AG04449 (cell line): ENCODE measurements around the gene CORO2B.

Experiments used
- CTCF ChIA-PET: fragments of 350-600 bp; formaldehyde crosslinking; extraction: SDS; loops from one replicate; lab custom pipeline; 2021; ENCODE audit warnings: antibody characterized with exemption; lab: Yijun Ruan, JAX
- POLR2A ChIA-PET: fragments of 400-600, 350-600 bp; formaldehyde crosslinking; extraction: SDS; loops from one replicate; lab custom pipeline; 2020; ENCODE audit warnings: antibody characterized with exemption, inconsistent platforms; lab: Yijun Ruan, JAX
- DNase-seq: peaks from one replicate; pipeline ENCODE4 v3.0.0-alpha.2; 2010; ENCODE audit warnings: low read depth, low spot score
- H3K4me3 ChIP-seq: 2 replicates; pipeline ENCODE4 v1.5.1; 2011; ENCODE audit warnings: low read depth, mild to moderate bottlenecking, control low read depth, low read length
- CTCF ChIP-seq: IDR thresholded peaks from one replicate; pipeline ENCODE4 v1.5.1; 2011; ENCODE audit warnings: mild to moderate bottlenecking, moderate library complexity, low read length, control low read depth, inconsistent platforms; ENCODE audit not compliant: insufficient read depth; ENCODE audit errors: missing control alignments

CORO2B gene

GRCh38 chr15:68764090-68764489 is 185.3 kb downstream of the CORO2B start:
- no peak for TF ChIP-seq CTCF
- ChIA-PET CTCF (no interaction called here), POLR2A (no interaction called here)
- no peak overlapping the region for H3K4me3 ChIP-seq
- DNase-seq = no peak

DNA sequence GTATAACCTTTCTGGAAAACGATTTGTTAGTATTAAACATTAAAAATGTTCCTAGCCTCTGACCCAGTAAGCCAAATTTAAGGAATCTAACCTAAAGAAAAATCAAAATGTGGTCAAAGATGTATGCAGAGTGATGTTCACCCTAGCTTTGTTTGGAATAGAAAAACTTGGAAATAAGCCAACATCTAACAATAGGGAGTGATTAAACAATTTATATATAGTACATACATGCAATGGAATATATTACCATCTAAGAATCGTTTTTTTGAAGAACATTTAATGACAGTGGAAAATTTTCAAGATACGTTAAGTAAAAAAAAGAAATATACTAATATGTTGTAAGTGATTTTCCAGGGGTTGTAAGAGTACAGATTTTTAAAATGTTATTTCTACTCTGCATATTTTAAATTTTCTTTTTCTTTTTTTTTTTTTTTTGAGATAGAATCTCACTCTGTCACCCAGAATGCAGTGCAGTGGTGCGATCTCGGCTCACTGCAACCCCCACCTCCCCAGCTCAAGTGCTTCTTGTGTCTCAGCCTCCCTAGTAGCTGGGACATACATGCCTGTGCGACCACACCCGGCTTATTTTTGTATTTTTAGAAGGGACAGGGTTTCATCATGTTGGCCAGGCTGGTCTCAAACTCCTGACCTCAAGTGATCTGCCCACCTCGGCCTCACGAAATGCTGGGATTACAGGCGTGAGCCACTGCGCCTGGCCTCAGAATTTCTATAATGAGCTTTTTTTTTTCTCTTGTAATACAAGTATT is 187.0 kb downstream of the CORO2B start:
- no peak for TF ChIP-seq CTCF
- no peak for DNase-seq
- no peak overlapping the region for H3K4me3 ChIP-seq
- ChIA-PET CTCF (interaction anchor here (1.1 to 1.7 kb wide), 3 partner anchors 34 to 110 kb away, joined by 3 to 8 read pairs (median 3); no protein-coding TSS in a partner anchor), POLR2A (no interaction called here)

DNA sequence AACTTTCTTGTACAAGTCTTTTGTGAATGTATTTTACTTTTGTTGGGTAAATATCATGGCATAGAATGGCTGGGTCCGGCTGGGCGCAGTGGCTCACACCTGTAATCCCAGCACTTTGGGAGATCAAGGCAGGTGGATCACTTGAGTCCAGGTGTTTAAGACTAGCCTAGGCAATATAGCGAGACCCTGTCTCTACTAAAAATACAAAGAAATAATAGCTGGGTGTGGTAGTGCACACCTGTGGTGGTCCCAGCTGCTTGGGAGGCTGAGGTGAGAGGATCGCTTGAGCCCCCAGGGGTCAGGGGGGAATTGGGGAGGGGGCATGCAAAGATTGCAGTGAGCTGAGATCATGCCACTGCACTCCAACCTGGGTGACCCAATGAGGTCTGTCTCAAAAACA is 189.0 kb downstream of the CORO2B start:
- no peak overlapping the region for H3K4me3 ChIP-seq
- ChIA-PET POLR2A (no interaction called here), CTCF (interaction anchor here (0.7 to 1.1 kb wide), 3 partner anchors 9 to 208 kb away, joined by 3 read pairs; no protein-coding TSS in a partner anchor)
- no peak for DNase-seq
- no peak for TF ChIP-seq CTCF

DNA sequence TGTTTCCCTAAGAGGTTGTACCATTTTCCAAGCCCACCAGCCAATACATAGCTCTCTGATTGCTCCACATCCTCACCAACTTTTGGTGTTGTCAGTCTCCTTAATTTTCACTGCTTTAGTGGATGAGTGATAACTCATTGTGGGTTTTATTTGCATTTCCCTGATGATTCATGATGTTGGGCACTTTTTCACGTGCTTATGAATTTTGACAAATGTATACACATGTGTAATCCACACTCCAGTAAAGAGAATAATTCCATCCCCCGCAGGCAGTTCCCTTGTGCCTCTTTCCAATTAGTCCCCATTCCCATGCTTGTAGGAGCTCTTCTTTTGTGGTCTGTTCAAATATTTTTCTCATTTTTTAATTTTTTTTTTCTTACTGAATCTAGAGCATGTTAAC is 189.5 kb downstream of the CORO2B start:
- ChIA-PET CTCF (interaction anchor here (0.7 to 1.1 kb wide), 3 partner anchors 9 to 209 kb away, joined by 3 read pairs; no protein-coding TSS in a partner anchor), POLR2A (no interaction called here)
- no peak overlapping the region for H3K4me3 ChIP-seq
- TF ChIP-seq CTCF = no peak
- no peak for DNase-seq

GRCh38 chr15:68769702-68770101 is 190.9 kb downstream of the CORO2B start:
- no peak for TF ChIP-seq CTCF
- H3K4me3 ChIP-seq = no peak overlapping the region
- ChIA-PET CTCF (interaction anchor here (0.8 kb wide), 1 partner anchor 106 kb away, joined by 3 read pairs; no protein-coding TSS in a partner anchor), POLR2A (no interaction called here)
- no peak for DNase-seq

DNA sequence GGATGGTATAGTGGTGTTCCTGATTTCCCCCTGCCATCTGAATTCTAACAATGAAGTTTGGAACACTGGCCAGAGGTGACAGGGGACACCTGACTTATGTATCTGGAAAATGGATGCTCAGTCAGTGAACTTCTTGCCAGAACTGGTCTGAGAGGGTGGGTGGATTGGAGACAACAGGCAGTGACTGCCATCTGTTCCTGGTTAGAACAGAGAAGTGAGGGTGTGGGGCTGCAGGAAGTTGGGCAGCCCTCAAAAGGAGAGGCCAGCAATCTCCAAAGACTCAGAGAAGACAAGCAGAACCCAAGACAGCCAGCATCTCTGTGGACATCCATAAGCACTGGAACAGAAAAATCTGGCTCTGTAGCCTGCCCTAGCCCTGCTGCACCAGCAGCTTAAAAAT is 191.4 kb downstream of the CORO2B start:
- ChIA-PET CTCF (interaction anchor here (0.8 kb wide), 1 partner anchor 106 kb away, joined by 3 read pairs; no protein-coding TSS in a partner anchor), POLR2A (no interaction called here)
- H3K4me3 ChIP-seq = no peak overlapping the region
- no peak for DNase-seq
- TF ChIP-seq CTCF = no peak
